GM23338 (cell line): ENCODE results near the gene SPINK2. TPM values are rescaled to one million over a fixed set of nuclear protein-coding genes. Genes with fewer than 3 reads are reported as not detected.

ENCODE experiments used
- ATAC-seq: fragments of 200-7000 bp; cut with Tn5 transposase; 3 replicates; pipeline ENCODE4 v1.9.1; 2020
- DNase-seq: peaks from one replicate; pipeline ENCODE4 v3.0.0-alpha.2; 2015; ENCODE audit warnings: low spot score
- H2AFZ ChIP-seq: fragments of 200-600 bp; sonication (generic); 2 replicates; pipeline ENCODE4 v1.8.0; 2016; ENCODE audit warnings: antibody characterized with exemption, mild to moderate bottlenecking, moderate library complexity
- H3F3A ChIP-seq: fragments of 200-600 bp; sonication (generic); replicated peaks from 2 replicates; pipeline ENCODE4 v1.8.0; 2017; ENCODE audit warnings: antibody characterized with exemption, mixed run types, low read depth
- H3K27ac ChIP-seq: fragments of 200-600 bp; sonication (generic); 2 replicates; pipeline ENCODE4 v1.6.1; 2016; ENCODE audit warnings: low read depth
- H3K27me3 ChIP-seq: fragments of 200-600 bp; sonication (generic); 2 replicates; pipeline ENCODE4 v1.8.0; 2016; ENCODE audit warnings: mild to moderate bottlenecking, mixed run types, moderate library complexity; ENCODE audit not compliant: insufficient read depth
- H3K36me3 ChIP-seq: fragments of 200-600 bp; sonication (generic); 2 replicates; pipeline ENCODE4 v1.8.0; 2016; ENCODE audit warnings: mild to moderate bottlenecking; ENCODE audit not compliant: insufficient read depth
- H3K4me1 ChIP-seq: fragments of 200-600 bp; sonication (generic); 2 replicates; pipeline ENCODE4 v1.8.0; 2016; ENCODE audit warnings: mild to moderate bottlenecking, moderate library complexity; ENCODE audit not compliant: insufficient read depth
- H3K4me2 ChIP-seq: fragments of 200-600 bp; sonication (generic); 2 replicates; pipeline ENCODE4 v1.7.1; 2017; ENCODE audit warnings: mixed run types
- H3K4me3 ChIP-seq: fragments of 200-600 bp; sonication (generic); 2 replicates; pipeline ENCODE4 v1.6.1; 2016; ENCODE audit warnings: mixed run types
- H3K79me2 ChIP-seq: fragments of 200-600 bp; sonication (generic); replicated peaks from 2 replicates; pipeline ENCODE4 v1.8.0; 2017; ENCODE audit warnings: mild to moderate bottlenecking; ENCODE audit not compliant: insufficient read depth
- H3K9me2 ChIP-seq: fragments of 200-600 bp; sonication (generic); 2 replicates; pipeline ENCODE4 v1.8.0; 2017; ENCODE audit not compliant: insufficient read depth
- H4K20me1 ChIP-seq: fragments of 200-600 bp; sonication (generic); replicated peaks from 2 replicates; pipeline ENCODE4 v1.8.0; 2017; ENCODE audit warnings: mild to moderate bottlenecking; ENCODE audit not compliant: insufficient read depth
- H3K27ac Mint-ChIP-seq: 2 replicates; pipeline ENCODE4 v1.8.0; 2020; ENCODE audit warnings: inconsistent platforms, mild to moderate bottlenecking, moderate library complexity, mixed read lengths
- H3K27me3 Mint-ChIP-seq: 3 replicates; pipeline ENCODE4 v1.8.0; 2022; ENCODE audit warnings: low read depth, mild to moderate bottlenecking, moderate library complexity, mixed read lengths, inconsistent platforms; ENCODE audit not compliant: insufficient read depth, poor library complexity
- H3K36me3 Mint-ChIP-seq: 3 replicates; pipeline ENCODE4 v1.8.0; 2021; ENCODE audit warnings: low read depth, mild to moderate bottlenecking, inconsistent platforms, moderate library complexity, mixed read lengths
- H3K4me1 Mint-ChIP-seq: 3 replicates; pipeline ENCODE4 v1.8.0; 2020; ENCODE audit warnings: mild to moderate bottlenecking, inconsistent platforms, mixed read lengths
- H3K4me3 Mint-ChIP-seq: 3 replicates; pipeline ENCODE4 v1.8.0; 2021; ENCODE audit warnings: moderate library complexity, mild to moderate bottlenecking, inconsistent platforms, mixed read lengths
- H3K9me3 Mint-ChIP-seq: 3 replicates; pipeline ENCODE4 v1.8.0; 2020; ENCODE audit warnings: moderate library complexity, mild to moderate bottlenecking, inconsistent platforms, mixed read lengths
- CREB1 ChIP-seq: fragments of 250-450 bp; sonication (Bioruptor Pico); IDR thresholded peaks from 2 replicates; pipeline ENCODE4 v1.5.0; 2020; ENCODE audit warnings: low read depth, mild to moderate bottlenecking, moderate library complexity
- CTCF ChIP-seq, 2 experiments: fragments of 200-600 bp in 1 of 2; sonication (generic) in 1 of 2; conservative IDR thresholded peaks; 2 replicates each; pipeline versions ENCODE4 v1.5.1 to v1.6.1; 2016 to 2017; ENCODE audit warnings: antibody characterized with exemption in 2 of 2, low read depth in 2 of 2, mild to moderate bottlenecking in 2 of 2, moderate library complexity in 1 of 2
- ETS1 ChIP-seq: IDR thresholded peaks from 2 replicates; pipeline ENCODE4 v1.6.1; 2016; ENCODE audit warnings: antibody characterized with exemption
- JUNB ChIP-seq: IDR thresholded peaks from one replicate; pipeline ENCODE4 v1.6.1; 2016; ENCODE audit warnings: antibody characterized with exemption; ENCODE audit not compliant: unreplicated experiment
- NANOG ChIP-seq: IDR thresholded peaks from 2 replicates; pipeline ENCODE4 v1.6.1; 2016; ENCODE audit warnings: antibody characterized with exemption, borderline replicate concordance
- REST ChIP-seq: IDR thresholded peaks from one replicate; pipeline ENCODE4 v1.6.1; 2018; ENCODE audit warnings: antibody characterized with exemption; ENCODE audit not compliant: unreplicated experiment
- STAT1 ChIP-seq: IDR thresholded peaks from one replicate; pipeline ENCODE4 v1.6.1; 2016; ENCODE audit warnings: antibody characterized with exemption; ENCODE audit not compliant: unreplicated experiment
- ZNF114 ChIP-seq: fragments of 250-450 bp; sonication (Bioruptor Pico); IDR thresholded peaks from 2 replicates; pipeline ENCODE4 v1.5.0; 2020; ENCODE audit warnings: mild to moderate bottlenecking, moderate library complexity
- polyA plus RNA-seq: library from polyadenylated mRNA; unstranded; fragments of >200 nt; fragmentation: Nextera tagmentation; extraction: Ambion mirVana; gene quantifications from 2 replicates; pipeline ENCODE4 v1.2.1, GENCODE V29; 2016
- total RNA-seq: library from RNA; depleted of rRNA; stranded (reverse); fragments of >200 nt; shearing (Covaris generic); gene quantifications from 2 replicates; pipeline ENCODE4 v1.2.3, GENCODE V29; 2014

The SPINK2 gene
- total and polyA plus RNA-seq, 2 experiments from 2014 or later, result 0.73 to 6.4 TPM

GRCh38 chr4:56787380-56787779 is 34.1 kb downstream of the SPINK2 start:
- H3K27ac Mint-ChIP-seq, result no peak overlapping the region
- H2AFZ ChIP-seq, result peak overlapping the region; percentile 76; the same call in 1 of the 2 replicates
- DNase-seq, result peak; percentile 28

More at GRCh38 chr4:56787380-56787779, 34.1 kb downstream of the SPINK2 start:
- Mint-ChIP-seq H3K36me3 (no peaks in the 10 kb centered on the region), H3K9me3 (no peaks in the 10 kb centered on the region), H3K4me1 (peaks cover 16% of the 10 kb centered on the region), H3K27me3 (peaks cover 1% of the 10 kb centered on the region), H3K4me3 (no peak overlapping the region)
- no peaks in the 10 kb centered on the region for H3K36me3 ChIP-seq
- no peaks in the 10 kb centered on the region for H4K20me1 ChIP-seq
- H3K4me1 ChIP-seq, result no peaks in the 10 kb centered on the region; the same call in 1 of the 2 replicates
- peak; percentile 91 for ATAC-seq
- H3K4me3 ChIP-seq, result no peak overlapping the region
- TF ChIP-seq STAT1 (no peak), NANOG (no peak), ETS1 (no peak), ZNF114 (CRISPR knock-in tag) (no peak), REST (no peak), CTCF (conservative IDR thresholded peaks at IDR 0.05; ENCODE audit: low read depth in 2 of 2) (no peak), JUNB (no peak), CREB1 (no peak)
- H3K4me2 ChIP-seq, result no peak overlapping the region
- no peaks in the 10 kb centered on the region for H3K27me3 ChIP-seq
- no peaks in the 10 kb centered on the region for H3K9me2 ChIP-seq
- H3K79me2 ChIP-seq, result no peaks in the 10 kb centered on the region
- H3F3A ChIP-seq, result no peaks in the 10 kb centered on the region
- no peak overlapping the region for H3K27ac ChIP-seq
